ENCODE measurements around the gene IKBKG. TPM values are rescaled to one million over a fixed set of nuclear protein-coding genes. Genes with fewer than 3 reads are reported as not detected.
"Not testable (repeated sequence)": the region's sequence is repeated elsewhere in the genome, so short reads cannot be mapped to it uniquely, and the experiment has no call there.

Gene IKBKG, protein sequence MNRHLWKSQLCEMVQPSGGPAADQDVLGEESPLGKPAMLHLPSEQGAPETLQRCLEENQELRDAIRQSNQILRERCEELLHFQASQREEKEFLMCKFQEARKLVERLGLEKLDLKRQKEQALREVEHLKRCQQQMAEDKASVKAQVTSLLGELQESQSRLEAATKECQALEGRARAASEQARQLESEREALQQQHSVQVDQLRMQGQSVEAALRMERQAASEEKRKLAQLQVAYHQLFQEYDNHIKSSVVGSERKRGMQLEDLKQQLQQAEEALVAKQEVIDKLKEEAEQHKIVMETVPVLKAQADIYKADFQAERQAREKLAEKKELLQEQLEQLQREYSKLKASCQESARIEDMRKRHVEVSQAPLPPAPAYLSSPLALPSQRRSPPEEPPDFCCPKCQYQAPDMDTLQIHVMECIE
- 11.8 TPM for total RNA-seq

DNA sequence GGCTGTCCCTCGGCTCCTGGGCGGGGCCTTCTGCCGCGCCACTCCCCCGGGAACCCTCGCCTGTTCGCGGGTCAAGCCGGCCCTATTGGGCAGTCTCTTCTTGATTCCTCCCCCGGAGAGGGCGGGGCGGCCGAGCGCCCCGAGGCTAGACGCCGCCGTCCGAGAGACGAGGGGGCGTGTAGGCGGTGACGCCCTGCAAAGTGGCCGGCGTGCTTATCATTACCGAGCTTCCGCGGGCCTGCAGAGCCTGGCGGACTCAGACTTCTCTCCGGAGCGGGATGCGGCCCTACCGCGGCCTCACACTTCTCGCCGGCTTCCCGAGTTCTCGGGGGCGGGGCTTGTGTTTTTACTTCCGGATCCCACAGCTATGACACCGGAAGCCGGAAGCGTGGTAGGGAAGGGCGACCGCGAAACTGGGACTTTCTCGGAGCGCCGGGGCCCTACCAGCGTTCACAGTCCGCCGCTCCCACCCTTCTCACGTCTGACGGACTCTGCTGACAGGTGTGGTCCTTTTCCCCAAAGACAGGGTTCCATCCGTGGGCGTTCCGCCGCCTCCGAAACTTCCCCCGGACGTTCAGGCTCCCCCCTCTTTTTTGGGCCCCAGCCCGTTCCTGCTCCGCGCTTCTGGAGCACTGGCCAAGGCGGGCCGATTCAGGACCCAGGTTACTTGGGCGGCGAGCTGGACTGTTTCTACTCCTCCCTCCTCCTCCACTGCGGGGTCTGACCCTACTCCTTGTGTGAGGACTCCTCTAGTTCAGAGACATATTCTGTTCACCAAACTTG, at the start of gene IKBKG:
Gene IKBKG (plus strand): TSS at position 376 of the 783 bp plus-strand sequence. CDS start 4,383 bp downstream, outside the sequence.
- Histone ChIP-seq H3K9me3 (no peaks in the 10 kb centered on the region), H3K4me3 (peak within 1 kb of the TSS; percentile 44 to 58), H3K27me3 (no peaks in the 10 kb centered on the region), H3K36me3 (no peaks in the 10 kb centered on the region), H3K27ac (peak within 1 kb of the TSS; percentile 78), H3K4me1 (peaks cover 36% of the 10 kb centered on the region)
- intact Hi-C loops (cut with DNase I): no loop called here
- peak in 1 of 2 donors; percentile 89 for DNase-seq (ENCODE audit: extremely low spot score in 2 of 2)
- TF ChIP-seq POLR2AphosphoS5 (IDR thresholded peaks at IDR 0.05; ENCODE audit: insufficient read depth in 1 of 2, low read depth in 1 of 2) (peak; percentile 41 to 81), POLR2A (IDR thresholded peaks at IDR 0.05) (no peak)

DNA sequence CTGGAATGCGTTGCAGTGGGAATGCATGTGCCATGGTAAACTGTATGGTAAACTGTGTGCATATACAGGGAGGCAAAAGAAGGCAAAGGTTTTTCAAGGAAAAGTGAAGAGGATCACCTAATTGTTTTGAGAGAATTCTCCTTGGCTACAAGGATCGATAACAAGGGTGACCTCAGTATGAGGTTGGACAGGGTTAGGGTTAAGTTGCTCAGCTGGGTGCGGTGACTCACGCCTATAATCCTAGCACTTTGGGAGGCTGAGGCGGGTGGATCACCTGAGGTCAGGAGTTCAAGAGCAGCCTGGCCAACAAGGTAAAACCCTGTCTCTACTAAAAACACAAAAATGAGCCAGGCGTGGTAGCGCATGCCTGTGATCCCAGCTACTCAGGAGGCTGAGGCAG, 46.0 kb upstream of the IKBKG start:
- H3K27me3 ChIP-seq; H3K27ac ChIP-seq; H3K4me1 ChIP-seq; intact Hi-C loops (cut with DNase I); H3K4me3 ChIP-seq; H3K9me3 ChIP-seq; DNase-seq (ENCODE audit: extremely low spot score in 2 of 2); H3K36me3 ChIP-seq: not testable (repeated sequence)

DNA sequence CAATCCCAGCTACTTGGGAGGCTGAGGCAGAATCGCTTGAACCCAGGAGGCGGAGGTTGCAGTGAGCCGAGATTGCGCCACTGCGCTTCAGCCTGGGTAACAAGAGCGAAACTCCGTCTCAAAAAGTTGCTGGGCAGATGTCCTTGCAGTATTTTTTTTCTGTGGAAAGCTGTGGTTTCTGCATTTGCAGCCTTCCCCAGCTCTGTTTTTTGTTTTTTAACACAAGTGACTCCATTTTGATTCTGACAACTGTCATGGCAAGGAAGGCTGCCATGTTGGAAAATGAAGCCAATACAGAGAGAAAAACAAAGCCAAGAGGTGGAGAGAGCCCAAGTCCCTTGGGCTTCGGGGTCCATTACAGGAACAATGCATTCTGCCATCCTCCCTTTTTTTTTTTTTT, 45.3 kb upstream of the IKBKG start:
- Histone ChIP-seq H3K27ac (no peak overlapping the region), H3K4me3 (no peak overlapping the region), H3K36me3 (no peaks in the 10 kb centered on the region), H3K4me1 (no peaks in the 10 kb centered on the region), H3K27me3 (no peaks in the 10 kb centered on the region), H3K9me3 (no peaks in the 10 kb centered on the region)
- TF ChIP-seq POLR2AphosphoS5 (IDR thresholded peaks at IDR 0.05; ENCODE audit: insufficient read depth in 1 of 2, low read depth in 1 of 2) (no peak), POLR2A (IDR thresholded peaks at IDR 0.05) (no peak)
- TF ChIP-seq, protein P1, sequence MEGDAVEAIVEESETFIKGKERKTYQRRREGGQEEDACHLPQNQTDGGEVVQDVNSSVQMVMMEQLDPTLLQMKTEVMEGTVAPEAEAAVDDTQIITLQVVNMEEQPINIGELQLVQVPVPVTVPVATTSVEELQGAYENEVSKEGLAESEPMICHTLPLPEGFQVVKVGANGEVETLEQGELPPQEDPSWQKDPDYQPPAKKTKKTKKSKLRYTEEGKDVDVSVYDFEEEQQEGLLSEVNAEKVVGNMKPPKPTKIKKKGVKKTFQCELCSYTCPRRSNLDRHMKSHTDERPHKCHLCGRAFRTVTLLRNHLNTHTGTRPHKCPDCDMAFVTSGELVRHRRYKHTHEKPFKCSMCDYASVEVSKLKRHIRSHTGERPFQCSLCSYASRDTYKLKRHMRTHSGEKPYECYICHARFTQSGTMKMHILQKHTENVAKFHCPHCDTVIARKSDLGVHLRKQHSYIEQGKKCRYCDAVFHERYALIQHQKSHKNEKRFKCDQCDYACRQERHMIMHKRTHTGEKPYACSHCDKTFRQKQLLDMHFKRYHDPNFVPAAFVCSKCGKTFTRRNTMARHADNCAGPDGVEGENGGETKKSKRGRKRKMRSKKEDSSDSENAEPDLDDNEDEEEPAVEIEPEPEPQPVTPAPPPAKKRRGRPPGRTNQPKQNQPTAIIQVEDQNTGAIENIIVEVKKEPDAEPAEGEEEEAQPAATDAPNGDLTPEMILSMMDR (IDR thresholded peaks at IDR 0.05): no peak
- DNase-seq (ENCODE audit: extremely low spot score in 2 of 2): no peak
- intact Hi-C loops (cut with DNase I): no loop called here

DNA sequence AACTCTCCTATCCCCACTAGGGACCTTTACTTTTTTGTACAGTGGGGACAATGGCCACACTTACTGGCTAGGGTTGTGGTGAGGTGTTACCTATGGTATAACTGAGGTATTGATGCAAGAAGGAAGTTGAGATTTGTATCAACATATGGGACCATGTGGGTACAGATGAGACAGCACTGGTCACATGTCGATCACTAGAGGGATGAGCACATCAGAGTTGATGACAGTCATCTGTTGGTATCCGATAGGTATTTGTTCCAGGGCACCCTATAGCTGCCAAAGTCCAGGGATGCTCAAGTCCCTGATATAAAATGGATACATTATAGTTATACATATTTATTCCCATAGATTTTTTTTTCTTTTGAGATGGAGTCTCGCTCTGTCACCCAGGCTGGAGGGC, 44.4 kb upstream of the IKBKG start:
- H3K9me3 ChIP-seq: no peaks in the 10 kb centered on the region
- intact Hi-C loops (cut with DNase I): no loop called here
- DNase-seq (ENCODE audit: extremely low spot score in 2 of 2): no peak
- TF ChIP-seq, protein P1 (IDR thresholded peaks at IDR 0.05): no peak
- TF ChIP-seq POLR2A (IDR thresholded peaks at IDR 0.05): no peak
- TF ChIP-seq POLR2AphosphoS5 (IDR thresholded peaks at IDR 0.05; ENCODE audit: insufficient read depth in 1 of 2, low read depth in 1 of 2): no peak
- no peak overlapping the region for H3K4me3 ChIP-seq
- no peaks in the 10 kb centered on the region for H3K36me3 ChIP-seq
- no peaks in the 10 kb centered on the region for H3K27me3 ChIP-seq
- H3K27ac ChIP-seq: no peak overlapping the region
- no peaks in the 10 kb centered on the region for H3K4me1 ChIP-seq

DNA sequence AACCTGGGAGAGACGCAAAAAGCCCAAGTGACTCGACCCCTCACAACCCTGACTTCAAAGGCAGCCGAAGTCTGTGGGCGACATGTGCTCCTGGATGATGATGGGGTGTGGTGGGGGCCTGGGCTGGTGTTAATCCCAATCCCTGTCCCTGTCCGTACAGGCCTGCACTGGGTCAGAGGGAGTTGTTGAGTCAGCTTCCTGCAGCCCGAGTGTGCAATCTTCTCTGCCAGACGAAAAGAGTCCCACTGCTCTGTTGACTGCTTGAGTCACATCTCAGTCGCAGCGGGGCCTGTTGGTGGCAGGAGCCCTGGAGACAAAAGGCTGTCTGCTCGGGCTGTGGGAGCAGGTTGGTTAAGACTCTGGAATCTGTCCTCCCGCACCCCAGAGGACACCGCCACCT, 41.7 kb upstream of the IKBKG start:
- Histone ChIP-seq H3K4me1 (no peaks in the 10 kb centered on the region), H3K4me3 (no peak overlapping the region), H3K27me3 (no peaks in the 10 kb centered on the region), H3K36me3 (peaks cover 0 to 7% of the 10 kb centered on the region in 2 donors), H3K27ac (no peak overlapping the region), H3K9me3 (no peaks in the 10 kb centered on the region)
- DNase-seq (ENCODE audit: extremely low spot score in 2 of 2): no peak
- TF ChIP-seq POLR2AphosphoS5 (IDR thresholded peaks at IDR 0.05; ENCODE audit: insufficient read depth in 1 of 2, low read depth in 1 of 2) (no peak), POLR2A (IDR thresholded peaks at IDR 0.05) (no peak)
- TF ChIP-seq, protein P1 (IDR thresholded peaks at IDR 0.05): no peak
- intact Hi-C loops (cut with DNase I): no loop called here

All from vagina (tissue), 2 donors.